ENCODE measurements around the gene GABARAPL2. TPM values are rescaled to one million over a fixed set of nuclear protein-coding genes. Genes with fewer than 3 reads are reported as not detected.

GABARAPL2 gene
- total RNA-seq, 4 donors from 2014 or later = 52.0 to 80.9 (median 61.9) TPM

- Histone ChIP-seq H3K36me3 (no peaks in the 10 kb centered on the region), H3K27ac (peak overlapping the region; percentile 35 to 82 (median 64)), H3K9me3 (peaks cover 0 to 2% (median 0%) of the 10 kb centered on the region in 4 donors), H3K4me3 (peak overlapping the region; percentile 42 to 86 (median 67)), H3K4me1 (peaks cover 0 to 7% (median 0%) of the 10 kb centered on the region in 4 donors), H3K27me3 (no peaks in the 10 kb centered on the region)
- peak in 1 of 6 experiments; percentile 3 for TF ChIP-seq CTCF (IDR thresholded peaks at IDR 0.05)
- no peak for TF ChIP-seq POLR2A (IDR thresholded peaks at IDR 0.05)
- DNase-seq = no peak
These were observed 9.7 kb upstream of the GABARAPL2 start for GRCh38 chr16:75556431-75556950.

- DNase-seq = no peak
- Histone ChIP-seq H3K9me3 (peaks cover 0 to 2% (median 0%) of the 10 kb centered on the region in 4 donors), H3K36me3 (no peaks in the 10 kb centered on the region), H3K27me3 (no peaks in the 10 kb centered on the region), H3K4me3 (no peak overlapping the region), H3K4me1 (peaks cover 0 to 7% (median 0%) of the 10 kb centered on the region in 4 donors), H3K27ac (no peak overlapping the region)
- no peak for TF ChIP-seq POLR2A (IDR thresholded peaks at IDR 0.05)
- no peak for TF ChIP-seq CTCF (IDR thresholded peaks at IDR 0.05)
These were observed 7.3 kb upstream of the GABARAPL2 start for GRCh38 chr16:75558846-75559401.

- Histone ChIP-seq H3K9me3 (peaks cover 0 to 2% (median 0%) of the 10 kb centered on the region in 4 donors), H3K27me3 (no peaks in the 10 kb centered on the region), H3K4me1 (peaks cover 0 to 7% (median 0%) of the 10 kb centered on the region in 4 donors), H3K27ac (no peak overlapping the region), H3K4me3 (no peak overlapping the region), H3K36me3 (no peaks in the 10 kb centered on the region)
- TF ChIP-seq CTCF (IDR thresholded peaks at IDR 0.05) (no peak), POLR2A (IDR thresholded peaks at IDR 0.05) (no peak)
- DNase-seq = no peak
These were observed 6.4 kb upstream of the GABARAPL2 start for GRCh38 chr16:75559564-75560372.

- Histone ChIP-seq H3K27me3 (no peaks in the 10 kb centered on the region), H3K4me3 (peak overlapping the region; percentile 82 to 97 (median 92)), H3K36me3 (peaks cover 0 to 30% (median 0%) of the 10 kb centered on the region in 3 donors), H3K9me3 (no peaks in the 10 kb centered on the region), H3K27ac (peak overlapping the region; percentile 59 to 81 (median 74)), H3K4me1 (peaks cover 0 to 35% (median 7%) of the 10 kb centered on the region in 4 donors)
- no peak for TF ChIP-seq POLR2A (IDR thresholded peaks at IDR 0.05)
- no peak for DNase-seq
These were observed 539 bp upstream of the GABARAPL2 start for GRCh38 chr16:75565640-75566039.

GRCh38 chr16:75566758-75567255, 628 bp downstream of the GABARAPL2 start:
- Histone ChIP-seq H3K36me3 (peaks cover 0 to 42% (median 0%) of the 10 kb centered on the region in 3 donors), H3K27ac (peak overlapping the region; percentile 59 to 81 (median 74)), H3K4me3 (peak overlapping the region; percentile 82 to 97 (median 92)), H3K27me3 (no peaks in the 10 kb centered on the region), H3K9me3 (no peaks in the 10 kb centered on the region), H3K4me1 (peaks cover 0 to 35% (median 7%) of the 10 kb centered on the region in 4 donors)
- DNase-seq = no peak
- no peak for TF ChIP-seq CTCF (IDR thresholded peaks at IDR 0.05)
- TF ChIP-seq POLR2A (IDR thresholded peaks at IDR 0.05) = no peak
